ENCODE results near the gene RC3H2.

DNA sequence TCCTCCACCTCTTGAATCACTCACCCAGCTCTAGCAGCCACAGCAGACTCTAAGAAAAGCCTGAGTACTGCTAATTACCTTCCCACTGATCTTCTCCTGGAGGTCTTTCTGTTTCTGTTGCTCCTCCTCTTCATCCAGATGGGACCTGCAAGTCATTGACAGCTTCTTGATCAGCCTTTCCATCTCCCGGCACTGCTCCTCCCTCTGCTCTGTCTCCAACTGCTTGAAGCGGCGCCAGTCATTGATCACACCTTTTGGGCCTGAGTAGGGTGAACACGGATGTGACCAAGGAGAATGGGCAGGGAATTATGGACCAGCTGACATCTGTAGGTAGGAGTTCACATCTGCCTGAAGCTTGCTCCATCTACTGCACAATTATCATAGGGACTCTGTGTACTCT is 82.2 kb downstream of the RC3H2 start:
- TF ChIP-seq CTCF (IDR thresholded peaks at IDR 0.05), result no peak
- TF ChIP-seq EZH2phosphoT487 (IDR thresholded peaks at IDR 0.05), result no peak
- no peak for TF ChIP-seq EZH2 (IDR thresholded peaks at IDR 0.05)
